Erythroblast (primary cell): ENCODE results near the gene TWIST2.

Source experiments
- GATA1 ChIP-seq: IDR thresholded peaks from 2 replicates; pipeline ENCODE4 v1.6.1; 2011; ENCODE audit warnings: low read depth, mild to moderate bottlenecking, control low read depth, low read length, moderate library complexity
- POLR2A ChIP-seq: IDR thresholded peaks from 2 replicates; pipeline ENCODE4 v1.6.1; 2011; ENCODE audit warnings: mild to moderate bottlenecking, low read length

DNA sequence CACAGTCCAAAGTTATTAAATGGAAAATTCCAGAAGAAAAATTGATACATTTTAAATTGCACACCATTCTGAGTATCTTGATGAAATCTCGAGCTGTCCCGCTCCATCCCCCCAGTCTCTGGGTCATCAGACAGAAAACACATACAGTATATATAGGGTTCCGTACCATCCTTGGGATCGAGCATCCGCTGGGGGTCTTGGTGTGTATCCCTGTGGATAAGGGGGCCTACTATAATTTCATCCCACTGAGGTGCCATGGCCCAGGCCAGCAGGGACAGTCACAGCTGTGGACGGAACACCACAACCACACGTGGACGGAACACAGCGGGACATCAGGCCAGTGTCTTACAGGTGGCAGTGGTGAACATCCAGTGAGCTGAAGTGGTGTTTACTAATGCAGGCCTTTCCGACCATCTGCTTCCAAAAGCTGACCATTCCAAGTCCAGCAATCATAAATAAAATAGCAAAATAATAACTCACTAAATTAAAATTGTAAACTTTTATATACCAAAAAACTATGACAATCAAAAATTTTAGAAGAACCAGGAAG lies 14.0 kb downstream of the TWIST2 start:
- TF ChIP-seq POLR2A (no peak), GATA1 (no peak)
